ENCODE results near the gene PCBP3. TPM values are rescaled to one million over a fixed set of nuclear protein-coding genes. Genes with fewer than 3 reads are reported as not detected.
A peak's percentile ranks its signal among the peaks of the same experiment; 100 is the strongest.

PCBP3 gene
- total and polyA plus RNA-seq, 8 donors = 0.83 to 4.3 (median 1.7) TPM

DNA sequence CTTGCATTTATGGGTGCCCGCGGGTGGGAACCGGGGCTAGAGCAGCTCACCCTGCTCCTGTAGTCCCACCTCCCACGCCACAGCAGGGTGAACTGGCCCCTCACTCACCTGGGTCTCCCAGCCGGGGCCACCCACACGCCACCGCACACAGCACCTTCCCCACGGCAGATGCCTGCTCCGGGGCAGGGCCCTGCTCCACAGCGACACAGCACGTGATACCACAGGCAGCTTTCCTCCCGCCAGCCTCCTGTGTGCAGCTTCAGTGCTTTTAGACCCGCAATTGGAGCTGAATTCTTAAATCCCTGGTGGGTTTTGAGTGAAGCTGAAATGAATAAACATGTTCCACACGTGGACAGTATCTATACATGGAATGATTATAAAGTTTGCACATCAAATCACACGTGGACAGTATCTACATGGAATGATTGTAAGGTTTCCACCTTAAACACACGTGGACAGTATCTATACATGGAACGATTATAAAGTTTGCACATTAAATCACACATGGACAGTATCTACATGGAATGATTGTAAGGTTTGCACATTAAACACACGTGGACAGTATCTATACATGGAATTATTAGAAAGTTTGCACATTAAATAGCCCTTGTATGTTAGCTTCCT is 245.0 kb downstream of the PCBP3 start:
- H3K27ac ChIP-seq = no peak overlapping the region
- no peak for ATAC-seq
- H3K36me3 ChIP-seq = no peaks in the 10 kb centered on the region
- intact Hi-C loops (cut with DNase I) = no loop called here
- no peaks in the 10 kb centered on the region for H3K9me3 ChIP-seq
- H3K27me3 ChIP-seq = no peaks in the 10 kb centered on the region
- H3K4me3 ChIP-seq = no peak overlapping the region
- no peak for TF ChIP-seq CTCF (IDR thresholded peaks at IDR 0.05)
- FAIRE-seq = no peak
- peak in 2 of 6 donors; percentile 25 to 37 for DNase-seq
- no peaks in the 10 kb centered on the region for H3K4me1 ChIP-seq
- WGBS, 2 donors = 56 to 74% methylated on average over 18 of the region's 18 CpGs

DNA sequence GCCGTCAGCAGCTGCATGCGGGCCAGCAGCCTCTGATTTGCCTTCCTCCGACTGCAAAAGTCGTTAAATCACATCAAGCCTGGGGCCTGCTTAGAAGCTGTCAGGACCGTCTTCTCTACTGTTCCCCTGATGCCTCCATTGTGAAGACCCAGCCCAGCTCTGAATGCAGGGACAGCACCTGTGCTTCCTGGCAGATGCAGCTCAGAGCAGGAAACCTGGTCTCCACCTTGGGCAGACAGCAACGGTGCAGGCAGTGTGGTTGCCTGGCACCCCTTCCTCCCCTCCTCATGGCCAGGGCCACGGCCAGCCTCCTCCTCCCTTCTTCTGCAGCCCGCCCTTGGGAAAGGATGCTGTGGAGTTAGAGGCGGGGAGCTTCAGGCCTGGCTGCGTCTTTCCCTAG is 245.7 kb downstream of the PCBP3 start:
- Histone ChIP-seq H3K36me3 (no peaks in the 10 kb centered on the region), H3K4me3 (no peak overlapping the region), H3K27ac (no peak overlapping the region), H3K4me1 (no peaks in the 10 kb centered on the region), H3K27me3 (no peaks in the 10 kb centered on the region), H3K9me3 (no peaks in the 10 kb centered on the region)
- TF ChIP-seq CTCF (IDR thresholded peaks at IDR 0.05) = no peak
- peak in 2 of 6 donors; percentile 13 to 19 for DNase-seq
- ATAC-seq = no peak
- 47 to 69% methylated on average over 9 to 10 of the region's 10 CpGs for WGBS, 2 donors
- FAIRE-seq = no peak
- intact Hi-C loops (cut with DNase I) = no loop called here

GRCh38 chr21:45889961-45890360 is 246.4 kb downstream of the PCBP3 start:
- DNase-seq = peak in 1 of 6 donors; percentile 16
- no peaks in the 10 kb centered on the region for H3K4me1 ChIP-seq
- TF ChIP-seq CTCF (IDR thresholded peaks at IDR 0.05) = no peak
- ATAC-seq = no peak
- intact Hi-C loops (cut with DNase I) = no loop called here
- FAIRE-seq = no peak
- WGBS, 2 donors = 43 to 73% methylated on average over 10 of the region's 10 CpGs
- H3K9me3 ChIP-seq = no peaks in the 10 kb centered on the region
- H3K27ac ChIP-seq = no peak overlapping the region
- no peaks in the 10 kb centered on the region for H3K36me3 ChIP-seq
- no peak overlapping the region for H3K4me3 ChIP-seq
- no peaks in the 10 kb centered on the region for H3K27me3 ChIP-seq

DNA sequence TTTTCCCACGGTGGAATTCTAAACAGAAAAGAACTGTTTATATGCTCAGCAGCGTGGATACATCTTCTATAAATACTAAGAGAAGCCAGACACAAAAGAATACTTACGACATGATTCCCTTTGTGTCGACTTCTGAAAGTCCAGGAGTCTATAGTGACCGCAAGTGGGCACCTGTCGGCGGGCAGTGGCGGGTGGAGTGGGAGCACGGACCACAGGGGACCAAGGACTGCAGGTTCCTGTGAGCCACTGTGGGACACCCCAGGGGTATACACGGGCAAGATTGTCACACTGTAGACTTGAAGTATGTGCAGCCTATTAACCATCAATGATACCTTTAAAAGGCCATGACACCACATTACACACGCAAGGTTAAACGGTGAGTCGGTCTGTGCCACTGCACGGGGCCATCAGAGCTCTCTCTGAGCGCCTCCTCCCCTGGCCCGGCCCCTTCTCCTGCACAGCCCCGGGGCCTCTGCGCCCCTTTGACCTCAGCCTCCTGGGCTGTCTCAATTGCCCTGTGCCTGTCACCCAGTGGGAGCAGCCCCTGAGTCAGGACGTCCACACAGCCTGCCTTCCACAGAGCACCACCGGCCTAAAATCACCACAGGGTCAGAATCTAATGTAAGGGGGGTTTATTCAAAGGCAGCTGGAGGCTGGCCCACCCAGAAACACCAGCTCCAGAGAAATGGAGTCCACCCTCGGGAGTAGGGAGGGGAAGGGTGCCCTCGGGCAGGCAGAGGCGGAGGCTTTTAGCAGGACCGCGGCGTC is 248.0 kb downstream of the PCBP3 start:
- DNase-seq (peak in 1 of 6 donors; percentile 28), ATAC-seq (no peak), FAIRE-seq (no peak)
- TF ChIP-seq CTCF (IDR thresholded peaks at IDR 0.05) = no peak
- Histone ChIP-seq H3K4me1 (no peaks in the 10 kb centered on the region), H3K27me3 (no peaks in the 10 kb centered on the region), H3K9me3 (no peaks in the 10 kb centered on the region), H3K36me3 (no peaks in the 10 kb centered on the region), H3K4me3 (no peak overlapping the region), H3K27ac (no peak overlapping the region)
- WGBS, 2 donors = 50 to 62% methylated on average over 26 of the region's 26 CpGs
- intact Hi-C loops (cut with DNase I) = no loop called here

All from pancreas (tissue), 10 donors.